ENCODE results near the gene SPATA1.
"Not testable (repeated sequence)": the region's sequence is repeated elsewhere in the genome, so short reads cannot be mapped to it uniquely, and the experiment has no call there.

Gene SPATA1

GRCh38 chr1:84585803-84586202, 79.6 kb downstream of the SPATA1 start:
- Histone ChIP-seq H3K4me3 (ENCODE audit: low read length) (no peak overlapping the region), H3K9me3 (ENCODE audit: control insufficient read depth, insufficient read depth, low read length) (peaks cover 6% of the 10 kb centered on the region; the same call in 1 of the 2 replicates), H3K9me2 (replicated peaks; ENCODE audit: control insufficient read depth, low read length) (no peaks in the 10 kb centered on the region), H3K4me2 (ENCODE audit: low read length) (no peak overlapping the region), H4K20me1 (ENCODE audit: control insufficient read depth, insufficient read depth, low read depth, low read length) (no peaks in the 10 kb centered on the region), H3K27me3 (ENCODE audit: control insufficient read depth, low read length) (no peaks in the 10 kb centered on the region), H3K27ac (ENCODE audit: low read depth, low read length) (no peak overlapping the region), H3K79me2 (ENCODE audit: control insufficient read depth, low read length) (no peaks in the 10 kb centered on the region), H3K4me1 (ENCODE audit: control insufficient read depth, low read length) (peaks cover 15% of the 10 kb centered on the region), H3F3A (ENCODE audit: control insufficient read depth, insufficient read depth) (no peaks in the 10 kb centered on the region), H3K36me3 (ENCODE audit: control insufficient read depth, low read length) (no peaks in the 10 kb centered on the region)
- no peak for TF ChIP-seq CTCF (IDR thresholded peaks at IDR 0.05; ENCODE audit: low read depth, low read length, poor library complexity, severe bottlenecking)
- no peak for TF ChIP-seq EZH2phosphoT487 (IDR thresholded peaks at IDR 0.05; ENCODE audit: borderline replicate concordance, low read length)

- Histone ChIP-seq H3K4me3 (ENCODE audit: low read length) (no peak overlapping the region), H4K20me1 (ENCODE audit: control insufficient read depth, insufficient read depth, low read depth, low read length) (no peaks in the 10 kb centered on the region), H3K9me3 (ENCODE audit: control insufficient read depth, insufficient read depth, low read length) (peaks cover 6% of the 10 kb centered on the region; the same call in 1 of the 2 replicates), H3K27me3 (ENCODE audit: control insufficient read depth, low read length) (no peaks in the 10 kb centered on the region), H3K27ac (ENCODE audit: low read depth, low read length) (no peak overlapping the region), H3K9me2 (replicated peaks; ENCODE audit: control insufficient read depth, low read length) (no peaks in the 10 kb centered on the region), H3F3A (ENCODE audit: control insufficient read depth, insufficient read depth) (no peaks in the 10 kb centered on the region), H3K4me2 (ENCODE audit: low read length) (no peak overlapping the region), H3K4me1 (ENCODE audit: control insufficient read depth, low read length) (peaks cover 15% of the 10 kb centered on the region), H3K79me2 (ENCODE audit: control insufficient read depth, low read length) (no peaks in the 10 kb centered on the region), H3K36me3 (ENCODE audit: control insufficient read depth, low read length) (no peaks in the 10 kb centered on the region)
- TF ChIP-seq EZH2phosphoT487 (IDR thresholded peaks at IDR 0.05; ENCODE audit: borderline replicate concordance, low read length) (no peak), CTCF (IDR thresholded peaks at IDR 0.05; ENCODE audit: low read depth, low read length, poor library complexity, severe bottlenecking) (no peak)
Observed at GRCh38 chr1:84587099-84587498, 80.9 kb downstream of the SPATA1 start.

GRCh38 chr1:84594959-84595358, 88.8 kb downstream of the SPATA1 start:
- H3K27me3 ChIP-seq (ENCODE audit: control insufficient read depth, low read length): not testable (repeated sequence)

GRCh38 chr1:84597011-84597410, 90.8 kb downstream of the SPATA1 start:
- H3K27me3 ChIP-seq (ENCODE audit: control insufficient read depth, low read length): no peaks in the 10 kb centered on the region
- no peak overlapping the region for H3K27ac ChIP-seq (ENCODE audit: low read depth, low read length)
- no peaks in the 10 kb centered on the region for H3K36me3 ChIP-seq (ENCODE audit: control insufficient read depth, low read length)
- no peaks in the 10 kb centered on the region for H3F3A ChIP-seq (ENCODE audit: control insufficient read depth, insufficient read depth)
- H3K9me3 ChIP-seq (ENCODE audit: control insufficient read depth, insufficient read depth, low read length): no peaks in the 10 kb centered on the region
- no peaks in the 10 kb centered on the region for H4K20me1 ChIP-seq (ENCODE audit: control insufficient read depth, insufficient read depth, low read depth, low read length)
- no peaks in the 10 kb centered on the region for H3K9me2 ChIP-seq (replicated peaks; ENCODE audit: control insufficient read depth, low read length)
- no peaks in the 10 kb centered on the region for H3K79me2 ChIP-seq (ENCODE audit: control insufficient read depth, low read length)
- TF ChIP-seq EZH2phosphoT487 (IDR thresholded peaks at IDR 0.05; ENCODE audit: borderline replicate concordance, low read length): no peak
- TF ChIP-seq CTCF (IDR thresholded peaks at IDR 0.05; ENCODE audit: low read depth, low read length, poor library complexity, severe bottlenecking): no peak
- no peak overlapping the region for H3K4me2 ChIP-seq (ENCODE audit: low read length)
- H3K4me3 ChIP-seq (ENCODE audit: low read length): no peak overlapping the region
- no peaks in the 10 kb centered on the region for H3K4me1 ChIP-seq (ENCODE audit: control insufficient read depth, low read length)

More at GRCh38 chr1:84594959-84595358, 88.8 kb downstream of the SPATA1 start:
- H3K9me3 ChIP-seq (ENCODE audit: control insufficient read depth, insufficient read depth, low read length); H3K9me2 ChIP-seq (replicated peaks; ENCODE audit: control insufficient read depth, low read length); H3K4me2 ChIP-seq (ENCODE audit: low read length); H3K36me3 ChIP-seq (ENCODE audit: control insufficient read depth, low read length); H4K20me1 ChIP-seq (ENCODE audit: control insufficient read depth, insufficient read depth, low read depth, low read length); H3K4me3 ChIP-seq (ENCODE audit: low read length); H3K27ac ChIP-seq (ENCODE audit: low read depth, low read length); H3K4me1 ChIP-seq (ENCODE audit: control insufficient read depth, low read length); H3F3A ChIP-seq (ENCODE audit: control insufficient read depth, insufficient read depth); H3K79me2 ChIP-seq (ENCODE audit: control insufficient read depth, low read length): not testable (repeated sequence)
